IPS-18a (cell line): ENCODE data around the gene HDAC4.

Experiments used
- H3K27ac ChIP-seq: one replicate; pipeline ENCODE4 v1.5.1; 2013; ENCODE audit warnings: low read length
- H3K27me3 ChIP-seq: one replicate; pipeline ENCODE4 v1.6.1; 2013; ENCODE audit warnings: mild to moderate bottlenecking, low read length; ENCODE audit not compliant: control insufficient read depth, insufficient read depth
- H3K36me3 ChIP-seq: one replicate; pipeline ENCODE4 v1.6.1; 2013; ENCODE audit warnings: low read depth, low read length; ENCODE audit not compliant: control insufficient read depth
- H3K4me1 ChIP-seq: one replicate; pipeline ENCODE4 v1.6.1; 2013; ENCODE audit warnings: low read depth, low read length; ENCODE audit not compliant: control insufficient read depth
- H3K4me3 ChIP-seq: one replicate; pipeline ENCODE4 v1.5.1; 2013; ENCODE audit warnings: low read length
- H3K9ac ChIP-seq: one replicate; pipeline ENCODE4 v1.6.1; 2013; ENCODE audit warnings: mild to moderate bottlenecking, low read length, moderate library complexity
- H3K9me3 ChIP-seq: one replicate; pipeline ENCODE4 v1.6.1; 2013; ENCODE audit warnings: low read depth, low read length; ENCODE audit not compliant: control insufficient read depth

The HDAC4 gene

GRCh38 chr2:239344857-239345216 is 56.0 kb downstream of the HDAC4 start:
- no peak overlapping the region for H3K4me3 ChIP-seq
- no peaks in the 10 kb centered on the region for H3K36me3 ChIP-seq
- H3K9ac ChIP-seq: no peak overlapping the region
- no peaks in the 10 kb centered on the region for H3K27me3 ChIP-seq
- no peak overlapping the region for H3K27ac ChIP-seq
- H3K9me3 ChIP-seq: no peaks in the 10 kb centered on the region
- H3K4me1 ChIP-seq: peaks cover 3% of the 10 kb centered on the region

- H3K27ac ChIP-seq: no peak overlapping the region
- no peak overlapping the region for H3K9ac ChIP-seq
- no peak overlapping the region for H3K4me3 ChIP-seq
- H3K27me3 ChIP-seq: no peaks in the 10 kb centered on the region
- no peaks in the 10 kb centered on the region for H3K4me1 ChIP-seq
- H3K9me3 ChIP-seq: no peaks in the 10 kb centered on the region
- H3K36me3 ChIP-seq: no peaks in the 10 kb centered on the region
These were observed 56.6 kb downstream of the HDAC4 start for GRCh38 chr2:239343946-239344856.

- peaks cover under 1% of the 10 kb centered on the region for H3K4me1 ChIP-seq
- no peak overlapping the region for H3K4me3 ChIP-seq
- no peaks in the 10 kb centered on the region for H3K9me3 ChIP-seq
- H3K36me3 ChIP-seq: no peaks in the 10 kb centered on the region
- no peak overlapping the region for H3K27ac ChIP-seq
- H3K9ac ChIP-seq: no peak overlapping the region
- no peaks in the 10 kb centered on the region for H3K27me3 ChIP-seq
These were observed 57.4 kb downstream of the HDAC4 start for GRCh38 chr2:239343460-239343859.

- no peaks in the 10 kb centered on the region for H3K9me3 ChIP-seq
- no peak overlapping the region for H3K27ac ChIP-seq
- H3K27me3 ChIP-seq: no peaks in the 10 kb centered on the region
- no peak overlapping the region for H3K9ac ChIP-seq
- peaks cover 12% of the 10 kb centered on the region for H3K4me1 ChIP-seq
- H3K36me3 ChIP-seq: no peaks in the 10 kb centered on the region
- no peak overlapping the region for H3K4me3 ChIP-seq
These were observed 59.0 kb downstream of the HDAC4 start for GRCh38 chr2:239341840-239342239.

- Histone ChIP-seq H3K9me3 (no peaks in the 10 kb centered on the region), H3K36me3 (no peaks in the 10 kb centered on the region), H3K27ac (no peak overlapping the region), H3K27me3 (no peaks in the 10 kb centered on the region), H3K9ac (no peak overlapping the region), H3K4me3 (no peak overlapping the region), H3K4me1 (peaks cover 12% of the 10 kb centered on the region)
These were observed 59.6 kb downstream of the HDAC4 start for GRCh38 chr2:239341146-239341732.

GRCh38 chr2:239339726-239340601 is 60.9 kb downstream of the HDAC4 start:
- no peak overlapping the region for H3K4me3 ChIP-seq
- H3K9me3 ChIP-seq: no peaks in the 10 kb centered on the region
- no peak overlapping the region for H3K27ac ChIP-seq
- no peak overlapping the region for H3K9ac ChIP-seq
- peaks cover 12% of the 10 kb centered on the region for H3K4me1 ChIP-seq
- no peaks in the 10 kb centered on the region for H3K27me3 ChIP-seq
- no peaks in the 10 kb centered on the region for H3K36me3 ChIP-seq

GRCh38 chr2:239339241-239339640 is 61.6 kb downstream of the HDAC4 start:
- Histone ChIP-seq H3K9ac (no peak overlapping the region), H3K9me3 (no peaks in the 10 kb centered on the region), H3K27me3 (no peaks in the 10 kb centered on the region), H3K27ac (no peak overlapping the region), H3K36me3 (no peaks in the 10 kb centered on the region), H3K4me1 (peaks cover 12% of the 10 kb centered on the region), H3K4me3 (no peak overlapping the region)

- Histone ChIP-seq H3K4me3 (no peak overlapping the region), H3K9ac (no peak overlapping the region), H3K4me1 (peaks cover 12% of the 10 kb centered on the region), H3K27ac (no peak overlapping the region), H3K27me3 (no peaks in the 10 kb centered on the region), H3K9me3 (no peaks in the 10 kb centered on the region), H3K36me3 (no peaks in the 10 kb centered on the region)
These were observed 62.8 kb downstream of the HDAC4 start for GRCh38 chr2:239337877-239338484.

- Histone ChIP-seq H3K27ac (no peak overlapping the region), H3K4me1 (peaks cover 12% of the 10 kb centered on the region), H3K9ac (no peak overlapping the region), H3K27me3 (no peaks in the 10 kb centered on the region), H3K4me3 (no peak overlapping the region), H3K9me3 (no peaks in the 10 kb centered on the region), H3K36me3 (no peaks in the 10 kb centered on the region)
These were observed 63.5 kb downstream of the HDAC4 start for GRCh38 chr2:239337122-239337876.

- no peaks in the 10 kb centered on the region for H3K27me3 ChIP-seq
- no peaks in the 10 kb centered on the region for H3K4me1 ChIP-seq
- no peaks in the 10 kb centered on the region for H3K36me3 ChIP-seq
- no peak overlapping the region for H3K9ac ChIP-seq
- no peaks in the 10 kb centered on the region for H3K9me3 ChIP-seq
- no peak overlapping the region for H3K27ac ChIP-seq
- H3K4me3 ChIP-seq: no peak overlapping the region
These were observed 69.3 kb downstream of the HDAC4 start for GRCh38 chr2:239331560-239331959.
